ENCODE data around the gene BAG2. TPM values are rescaled to one million over a fixed set of nuclear protein-coding genes. Genes with fewer than 3 reads are reported as not detected.

BAG2 gene
- polyA plus RNA-seq, 1 donor (not counting 4 experiments of a cell fraction or from before 2014, with no cell fraction given): 1.6 TPM

DNA sequence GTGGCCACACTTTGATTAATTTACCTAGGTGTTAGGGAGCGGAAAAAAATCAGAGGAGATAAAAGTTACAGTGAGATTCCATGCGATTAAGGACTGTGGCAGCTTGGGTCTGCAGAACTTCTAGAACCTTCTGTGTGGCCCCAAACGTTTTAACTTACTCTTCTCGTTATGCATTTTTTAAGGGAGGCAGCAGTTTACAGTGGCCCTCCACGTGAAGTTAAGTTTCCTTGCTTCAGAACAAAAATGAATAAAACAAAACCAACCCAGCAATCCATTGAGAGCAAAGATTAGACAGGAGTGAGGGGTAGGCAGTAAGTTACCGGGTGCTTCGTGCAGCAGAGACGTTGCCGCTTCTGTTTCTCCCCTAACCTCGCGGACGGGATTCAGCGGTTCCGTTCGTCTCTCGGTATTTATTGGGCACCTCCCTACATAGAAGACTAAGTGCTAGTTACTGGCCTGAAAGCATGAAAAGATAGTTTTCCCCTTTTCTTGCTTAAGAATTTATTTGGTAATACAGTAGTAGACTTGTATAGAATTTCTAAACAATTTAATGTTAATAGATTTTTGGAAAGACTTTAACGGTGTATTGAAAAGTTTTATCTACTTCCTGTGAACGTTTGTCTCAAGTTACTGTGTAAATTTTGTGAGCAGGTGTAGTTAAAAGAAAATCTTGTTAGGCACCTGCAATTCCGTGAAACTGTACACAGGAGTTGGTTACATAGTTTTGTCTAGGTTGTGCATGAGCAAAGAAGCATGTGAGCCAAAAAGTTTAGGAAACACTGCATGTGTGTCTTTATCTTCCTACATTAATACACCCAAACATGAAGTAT, 1.1 kb downstream of the BAG2 start:
- Histone ChIP-seq H3K4me3 (ENCODE audit: control insufficient read depth in 2 of 3, extremely low read depth in 1 of 3, insufficient read depth in 2 of 3, low read depth in 1 of 3, low read length in 3 of 3) (peak overlapping the region; percentile 51 to 86 (median 74)), H3K27me3 (ENCODE audit: control insufficient read depth, extremely low read depth, insufficient read depth, low read length) (no peaks in the 10 kb centered on the region), H3K4me2 (ENCODE audit: control insufficient read depth, extremely low read depth, insufficient read depth, low read depth, low read length) (peak overlapping the region; percentile 88), H3K9me1 (ENCODE audit: control insufficient read depth, extremely low read depth, insufficient read depth, low read length) (no peaks in the 10 kb centered on the region), H3K79me2 (ENCODE audit: control insufficient read depth, insufficient read depth, low read length) (peaks cover 2% of the 10 kb centered on the region), H3K36me3 (ENCODE audit: control insufficient read depth in 2 of 2, extremely low read depth in 1 of 2, insufficient read depth in 2 of 2, low read length in 2 of 2) (no peaks in the 10 kb centered on the region), H3K9ac (ENCODE audit: control insufficient read depth, extremely low read depth, insufficient read depth, low read length) (peak overlapping the region; percentile 75), H3K4me1 (ENCODE audit: control insufficient read depth, extremely low read depth, insufficient read depth, low read length) (peaks cover 14% of the 10 kb centered on the region), H3K27ac (ENCODE audit: control insufficient read depth, insufficient read depth, low read length) (peak overlapping the region; percentile 64), H4K20me1 (ENCODE audit: control insufficient read depth, extremely low read depth, insufficient read depth, low read length) (no peaks in the 10 kb centered on the region), H2AFZ (ENCODE audit: control insufficient read depth, low read length) (peak overlapping the region; percentile 81), H3K9me3 (ENCODE audit: control insufficient read depth, low read depth, low read length) (no peaks in the 10 kb centered on the region)
- no peak for FAIRE-seq
- no peak for TF ChIP-seq EZH2 (IDR thresholded peaks at IDR 0.05; ENCODE audit: low read length)
- TF ChIP-seq, protein P1, sequence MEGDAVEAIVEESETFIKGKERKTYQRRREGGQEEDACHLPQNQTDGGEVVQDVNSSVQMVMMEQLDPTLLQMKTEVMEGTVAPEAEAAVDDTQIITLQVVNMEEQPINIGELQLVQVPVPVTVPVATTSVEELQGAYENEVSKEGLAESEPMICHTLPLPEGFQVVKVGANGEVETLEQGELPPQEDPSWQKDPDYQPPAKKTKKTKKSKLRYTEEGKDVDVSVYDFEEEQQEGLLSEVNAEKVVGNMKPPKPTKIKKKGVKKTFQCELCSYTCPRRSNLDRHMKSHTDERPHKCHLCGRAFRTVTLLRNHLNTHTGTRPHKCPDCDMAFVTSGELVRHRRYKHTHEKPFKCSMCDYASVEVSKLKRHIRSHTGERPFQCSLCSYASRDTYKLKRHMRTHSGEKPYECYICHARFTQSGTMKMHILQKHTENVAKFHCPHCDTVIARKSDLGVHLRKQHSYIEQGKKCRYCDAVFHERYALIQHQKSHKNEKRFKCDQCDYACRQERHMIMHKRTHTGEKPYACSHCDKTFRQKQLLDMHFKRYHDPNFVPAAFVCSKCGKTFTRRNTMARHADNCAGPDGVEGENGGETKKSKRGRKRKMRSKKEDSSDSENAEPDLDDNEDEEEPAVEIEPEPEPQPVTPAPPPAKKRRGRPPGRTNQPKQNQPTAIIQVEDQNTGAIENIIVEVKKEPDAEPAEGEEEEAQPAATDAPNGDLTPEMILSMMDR (optimal IDR thresholded peaks at IDR 0.05 in 1 of 3, IDR thresholded peaks at IDR 0.05 in 1 of 3, conservative IDR thresholded peaks at IDR 0.05 in 1 of 3; ENCODE audit: extremely low read depth in 1 of 3, insufficient read depth in 2 of 3, low read length in 3 of 3): no peak
- DNase-seq (ENCODE audit: low read depth, low spot score): no peak
- dilution Hi-C loops (cut with MboI; ENCODE audit: extremely low pct_ligation_motif_present, low sequenced_read_pairs): no loop called here

DNA sequence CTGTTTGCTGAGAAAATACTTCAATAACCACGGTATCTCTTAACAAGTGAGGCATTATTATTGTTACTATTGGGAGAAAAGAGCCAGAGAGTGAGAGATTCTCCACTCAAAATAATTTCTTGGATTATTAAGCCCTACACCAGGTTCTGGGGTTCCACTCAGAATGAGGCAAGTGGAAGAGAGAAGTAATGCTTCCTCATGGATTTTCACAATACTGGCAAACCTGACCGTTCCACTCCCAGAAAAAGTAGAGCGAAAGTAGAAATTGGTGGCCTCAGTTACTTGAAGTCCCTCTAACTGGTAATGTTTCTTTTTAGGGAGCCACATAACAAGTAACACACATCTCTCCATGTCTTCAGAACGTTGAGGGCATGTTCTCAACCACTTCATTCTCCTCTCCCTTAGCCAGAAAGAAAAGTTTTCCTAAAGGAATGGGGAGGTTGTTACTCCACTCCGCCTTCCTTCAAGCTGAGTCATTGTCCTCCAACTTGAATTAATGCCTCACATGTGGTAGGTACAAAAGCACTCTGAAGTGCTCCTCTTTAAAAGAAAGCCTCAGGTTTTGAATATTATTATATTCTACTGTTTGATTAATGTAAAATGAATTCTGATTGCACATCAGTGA, 1.9 kb downstream of the BAG2 start:
- DNase-seq (ENCODE audit: low read depth, low spot score) (no peak), FAIRE-seq (peak; percentile 73)
- H3K9ac ChIP-seq (ENCODE audit: control insufficient read depth, extremely low read depth, insufficient read depth, low read length): peak overlapping the region; percentile 10
- no peaks in the 10 kb centered on the region for H3K27me3 ChIP-seq (ENCODE audit: control insufficient read depth, extremely low read depth, insufficient read depth, low read length)
- H4K20me1 ChIP-seq (ENCODE audit: control insufficient read depth, extremely low read depth, insufficient read depth, low read length): no peaks in the 10 kb centered on the region
- H3K4me3 ChIP-seq (ENCODE audit: control insufficient read depth in 2 of 3, extremely low read depth in 1 of 3, insufficient read depth in 2 of 3, low read depth in 1 of 3, low read length in 3 of 3): peak overlapping the region in 2 of 3 experiments; percentile 74 to 86
- dilution Hi-C loops (cut with MboI; ENCODE audit: extremely low pct_ligation_motif_present, low sequenced_read_pairs): no loop called here
- no peaks in the 10 kb centered on the region for H3K9me3 ChIP-seq (ENCODE audit: control insufficient read depth, low read depth, low read length)
- peak overlapping the region; percentile 88 for H3K4me2 ChIP-seq (ENCODE audit: control insufficient read depth, extremely low read depth, insufficient read depth, low read depth, low read length)
- H3K27ac ChIP-seq (ENCODE audit: control insufficient read depth, insufficient read depth, low read length): peak overlapping the region; percentile 64
- peaks cover 0 to 1% of the 10 kb centered on the region in 2 experiments for H3K36me3 ChIP-seq (ENCODE audit: control insufficient read depth in 2 of 2, extremely low read depth in 1 of 2, insufficient read depth in 2 of 2, low read length in 2 of 2)
- H2AFZ ChIP-seq (ENCODE audit: control insufficient read depth, low read length): no peak overlapping the region
- TF ChIP-seq, protein P1 (optimal IDR thresholded peaks at IDR 0.05 in 1 of 3, IDR thresholded peaks at IDR 0.05 in 1 of 3, conservative IDR thresholded peaks at IDR 0.05 in 1 of 3; ENCODE audit: extremely low read depth in 1 of 3, insufficient read depth in 2 of 3, low read length in 3 of 3): no peak
- no peak for TF ChIP-seq EZH2 (IDR thresholded peaks at IDR 0.05; ENCODE audit: low read length)
- H3K79me2 ChIP-seq (ENCODE audit: control insufficient read depth, insufficient read depth, low read length): peaks cover 2% of the 10 kb centered on the region
- no peaks in the 10 kb centered on the region for H3K9me1 ChIP-seq (ENCODE audit: control insufficient read depth, extremely low read depth, insufficient read depth, low read length)
- H3K4me1 ChIP-seq (ENCODE audit: control insufficient read depth, extremely low read depth, insufficient read depth, low read length): peaks cover 14% of the 10 kb centered on the region
